ENCODE results near the gene AOC1. TPM values are rescaled to one million over a fixed set of nuclear protein-coding genes. Genes with fewer than 3 reads are reported as not detected.

Gene AOC1
- total and polyA plus RNA-seq, 2 of the 13 experiments (the other 11 are each of a cell fraction or from before 2014, with no cell fraction given): not detected

DNA sequence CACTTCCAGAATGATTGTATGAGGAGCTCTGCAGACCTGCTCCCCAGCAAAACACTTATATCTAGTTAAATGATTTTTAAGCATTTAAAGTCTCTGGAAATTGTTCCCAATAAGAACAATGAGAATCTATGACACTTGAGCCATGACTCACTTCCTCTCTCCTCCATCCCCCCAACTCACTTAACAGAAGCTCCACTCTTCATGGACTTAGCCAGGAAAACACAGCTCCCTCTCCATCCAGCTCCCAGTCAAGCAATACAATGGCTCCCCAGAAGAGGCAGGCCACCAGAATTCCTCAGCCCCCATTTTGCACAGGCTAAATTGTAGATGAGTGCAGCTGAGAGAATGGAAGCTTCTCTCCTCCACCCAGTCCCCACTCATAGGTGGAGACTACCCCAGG is 27.0 kb downstream of the AOC1 start (continued):
- TF ChIP-seq, protein P1, sequence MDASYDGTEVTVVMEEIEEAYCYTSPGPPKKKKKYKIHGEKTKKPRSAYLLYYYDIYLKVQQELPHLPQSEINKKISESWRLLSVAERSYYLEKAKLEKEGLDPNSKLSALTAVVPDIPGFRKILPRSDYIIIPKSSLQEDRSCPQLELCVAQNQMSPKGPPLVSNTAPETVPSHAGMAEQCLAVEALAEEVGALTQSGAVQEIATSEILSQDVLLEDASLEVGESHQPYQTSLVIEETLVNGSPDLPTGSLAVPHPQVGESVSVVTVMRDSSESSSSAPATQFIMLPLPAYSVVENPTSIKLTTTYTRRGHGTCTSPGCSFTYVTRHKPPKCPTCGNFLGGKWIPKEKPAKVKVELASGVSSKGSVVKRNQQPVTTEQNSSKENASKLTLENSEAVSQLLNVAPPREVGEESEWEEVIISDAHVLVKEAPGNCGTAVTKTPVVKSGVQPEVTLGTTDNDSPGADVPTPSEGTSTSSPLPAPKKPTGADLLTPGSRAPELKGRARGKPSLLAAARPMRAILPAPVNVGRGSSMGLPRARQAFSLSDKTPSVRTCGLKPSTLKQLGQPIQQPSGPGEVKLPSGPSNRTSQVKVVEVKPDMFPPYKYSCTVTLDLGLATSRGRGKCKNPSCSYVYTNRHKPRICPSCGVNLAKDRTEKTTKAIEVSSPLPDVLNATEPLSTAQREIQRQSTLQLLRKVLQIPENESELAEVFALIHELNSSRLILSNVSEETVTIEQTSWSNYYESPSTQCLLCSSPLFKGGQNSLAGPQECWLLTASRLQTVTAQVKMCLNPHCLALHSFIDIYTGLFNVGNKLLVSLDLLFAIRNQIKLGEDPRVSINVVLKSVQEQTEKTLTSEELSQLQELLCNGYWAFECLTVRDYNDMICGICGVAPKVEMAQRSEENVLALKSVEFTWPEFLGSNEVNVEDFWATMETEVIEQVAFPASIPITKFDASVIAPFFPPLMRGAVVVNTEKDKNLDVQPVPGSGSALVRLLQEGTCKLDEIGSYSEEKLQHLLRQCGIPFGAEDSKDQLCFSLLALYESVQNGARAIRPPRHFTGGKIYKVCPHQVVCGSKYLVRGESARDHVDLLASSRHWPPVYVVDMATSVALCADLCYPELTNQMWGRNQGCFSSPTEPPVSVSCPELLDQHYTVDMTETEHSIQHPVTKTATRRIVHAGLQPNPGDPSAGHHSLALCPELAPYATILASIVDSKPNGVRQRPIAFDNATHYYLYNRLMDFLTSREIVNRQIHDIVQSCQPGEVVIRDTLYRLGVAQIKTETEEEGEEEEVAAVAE (CRISPR knock-in tag; IDR thresholded peaks at IDR 0.05; ENCODE audit: borderline replicate concordance): no peak
- no peak for TF ChIP-seq ZNF556 (CRISPR knock-in tag; IDR thresholded peaks at IDR 0.05; ENCODE audit: borderline replicate concordance)

DNA sequence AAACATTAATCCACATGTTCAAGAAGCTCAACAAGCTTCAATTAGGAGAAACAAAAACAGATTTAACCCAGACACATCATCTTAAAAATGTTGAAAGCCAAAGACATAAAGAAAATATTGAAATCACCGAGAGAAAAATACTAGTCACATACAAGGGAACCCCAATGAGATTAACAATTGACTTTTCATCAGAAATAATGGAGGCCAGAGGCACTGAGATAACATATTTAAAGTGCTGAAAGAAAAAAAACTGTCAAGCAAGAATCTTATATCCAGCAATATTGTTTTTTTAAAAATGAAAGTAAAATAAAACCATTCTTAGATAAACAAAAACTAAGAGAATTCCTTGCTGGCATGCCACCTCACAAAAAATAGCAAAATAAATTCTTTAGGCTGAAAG is 28.9 kb downstream of the AOC1 start:
- no peaks in the 10 kb centered on the region for H4K20me1 ChIP-seq (ENCODE audit: insufficient read depth, low read length)
- ATAC-seq (no peak), DNase-seq (ENCODE audit: low spot score) (no peak), FAIRE-seq (no peak)
- intact Hi-C loops (cut with micrococcal nuclease; ENCODE audit: unreplicated experiment) (no loop called here), in situ Hi-C loops (cut with HindIII; ENCODE audit: extremely low pct_ligation_motif_present, low pct_unique_long_range_greater_than_20kb) (no loop called here)
- H2AFZ ChIP-seq (ENCODE audit: low read length): no peak overlapping the region
- no peak overlapping the region for H3K4me2 ChIP-seq (ENCODE audit: low read depth, low read length)
- no peak overlapping the region for H3K27ac ChIP-seq (ENCODE audit: extremely low read length, insufficient read depth, low read length)
- ChIA-PET CTCF (ENCODE audit: low intra/inter-chr PET ratio, low total read pairs) (no interaction called here), POLR2A (no interaction called here)
- no peaks in the 10 kb centered on the region for H3K36me3 ChIP-seq (replicated peaks in 1 of 2; ENCODE audit: control insufficient read depth in 1 of 2, insufficient read depth in 2 of 2, low read length in 2 of 2)
- no TSS peak for BruUV-seq (replicated peaks)
- H3K79me2 ChIP-seq (ENCODE audit: insufficient read depth, low read length): no peaks in the 10 kb centered on the region
- H3K9me3 ChIP-seq (ENCODE audit: low read length): peaks cover 3% of the 10 kb centered on the region; the same call in 1 of the 2 replicates
- H3K4me3 ChIP-seq (replicated peaks in 1 of 3; ENCODE audit: insufficient read depth in 1 of 3, low read depth in 2 of 3, low read length in 3 of 3): no peak overlapping the region
- H3K27me3 ChIP-seq (ENCODE audit: control insufficient read depth in 1 of 2, insufficient read depth in 2 of 2, low read length in 2 of 2): peaks cover 0 to 3% of the 10 kb centered on the region in 2 experiments; a peak in 1 of 5 replicates
- no peak overlapping the region for H3K9ac ChIP-seq (ENCODE audit: insufficient read depth, low read depth, low read length)
- WGBS (ENCODE audit: low lambda C conversion rate): 6% methylated on average over 1 of the region's 1 CpG
- no peaks in the 10 kb centered on the region for H3K4me1 ChIP-seq (ENCODE audit: insufficient read depth, low read length)
- TF ChIP-seq, protein P2, sequence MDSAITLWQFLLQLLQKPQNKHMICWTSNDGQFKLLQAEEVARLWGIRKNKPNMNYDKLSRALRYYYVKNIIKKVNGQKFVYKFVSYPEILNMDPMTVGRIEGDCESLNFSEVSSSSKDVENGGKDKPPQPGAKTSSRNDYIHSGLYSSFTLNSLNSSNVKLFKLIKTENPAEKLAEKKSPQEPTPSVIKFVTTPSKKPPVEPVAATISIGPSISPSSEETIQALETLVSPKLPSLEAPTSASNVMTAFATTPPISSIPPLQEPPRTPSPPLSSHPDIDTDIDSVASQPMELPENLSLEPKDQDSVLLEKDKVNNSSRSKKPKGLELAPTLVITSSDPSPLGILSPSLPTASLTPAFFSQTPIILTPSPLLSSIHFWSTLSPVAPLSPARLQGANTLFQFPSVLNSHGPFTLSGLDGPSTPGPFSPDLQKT (CRISPR knock-in tag; IDR thresholded peaks at IDR 0.05; ENCODE audit: borderline replicate concordance): no peak
- TF ChIP-seq NCOA1 (CRISPR knock-in tag; IDR thresholded peaks at IDR 0.05): no peak
- no peak for TF ChIP-seq ZNF260 (CRISPR knock-in tag; IDR thresholded peaks at IDR 0.05; ENCODE audit: borderline replicate concordance, low read depth)
- no peak for TF ChIP-seq GZF1 (CRISPR knock-in tag; IDR thresholded peaks at IDR 0.05)
- TF ChIP-seq ETV5 (CRISPR knock-in tag; IDR thresholded peaks at IDR 0.05; ENCODE audit: borderline replicate concordance): no peak
- TF ChIP-seq, protein P3, sequence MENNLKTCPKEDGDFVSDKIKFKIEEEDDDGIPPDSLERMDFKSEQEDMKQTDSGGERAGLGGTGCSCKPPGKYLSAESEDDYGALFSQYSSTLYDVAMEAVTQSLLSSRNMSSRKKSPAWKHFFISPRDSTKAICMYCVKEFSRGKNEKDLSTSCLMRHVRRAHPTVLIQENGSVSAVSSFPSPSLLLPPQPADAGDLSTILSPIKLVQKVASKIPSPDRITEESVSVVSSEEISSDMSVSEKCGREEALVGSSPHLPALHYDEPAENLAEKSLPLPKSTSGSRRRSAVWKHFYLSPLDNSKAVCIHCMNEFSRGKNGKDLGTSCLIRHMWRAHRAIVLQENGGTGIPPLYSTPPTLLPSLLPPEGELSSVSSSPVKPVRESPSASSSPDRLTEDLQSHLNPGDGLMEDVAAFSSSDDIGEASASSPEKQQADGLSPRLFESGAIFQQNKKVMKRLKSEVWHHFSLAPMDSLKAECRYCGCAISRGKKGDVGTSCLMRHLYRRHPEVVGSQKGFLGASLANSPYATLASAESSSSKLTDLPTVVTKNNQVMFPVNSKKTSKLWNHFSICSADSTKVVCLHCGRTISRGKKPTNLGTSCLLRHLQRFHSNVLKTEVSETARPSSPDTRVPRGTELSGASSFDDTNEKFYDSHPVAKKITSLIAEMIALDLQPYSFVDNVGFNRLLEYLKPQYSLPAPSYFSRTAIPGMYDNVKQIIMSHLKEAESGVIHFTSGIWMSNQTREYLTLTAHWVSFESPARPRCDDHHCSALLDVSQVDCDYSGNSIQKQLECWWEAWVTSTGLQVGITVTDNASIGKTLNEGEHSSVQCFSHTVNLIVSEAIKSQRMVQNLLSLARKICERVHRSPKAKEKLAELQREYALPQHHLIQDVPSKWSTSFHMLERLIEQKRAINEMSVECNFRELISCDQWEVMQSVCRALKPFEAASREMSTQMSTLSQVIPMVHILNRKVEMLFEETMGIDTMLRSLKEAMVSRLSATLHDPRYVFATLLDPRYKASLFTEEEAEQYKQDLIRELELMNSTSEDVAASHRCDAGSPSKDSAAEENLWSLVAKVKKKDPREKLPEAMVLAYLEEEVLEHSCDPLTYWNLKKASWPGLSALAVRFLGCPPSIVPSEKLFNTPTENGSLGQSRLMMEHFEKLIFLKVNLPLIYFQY (CRISPR knock-in tag; IDR thresholded peaks at IDR 0.05; ENCODE audit: borderline replicate concordance): no peak
- no peak for TF ChIP-seq MED8 (CRISPR knock-in tag; IDR thresholded peaks at IDR 0.05; ENCODE audit: insufficient replicate concordance)
- TF ChIP-seq SPEN (CRISPR knock-in tag; IDR thresholded peaks at IDR 0.05; ENCODE audit: low read depth): no peak
- no peak for TF ChIP-seq KMT2A (CRISPR knock-in tag; IDR thresholded peaks at IDR 0.05)
- no peak for TF ChIP-seq ZZZ3 (CRISPR knock-in tag; IDR thresholded peaks at IDR 0.05; ENCODE audit: borderline replicate concordance)
- no peak for TF ChIP-seq ZNF850 (CRISPR knock-in tag; conservative IDR thresholded peaks at IDR 0.05)
- TF ChIP-seq PCBP2 (optimal IDR thresholded peaks at IDR 0.05; ENCODE audit: low read depth, low read length, poor library complexity, severe bottlenecking): no peak

Data from HepG2 (cell line).